Urinary bladder (tissue), 4 donors: Measurements from ENCODE around the gene NUDT5. TPM values are rescaled to one million over a fixed set of nuclear protein-coding genes. Genes with fewer than 3 reads are reported as not detected.

Experiments used
- DNase-seq: peaks from one replicate; pipeline ENCODE4 v3.0.0-alpha.2; 2015; ENCODE audit errors: extremely low spot score
- H3K27ac ChIP-seq: one replicate; pipeline ENCODE4 v1.5.1; 2013; ENCODE audit warnings: low read depth, mild to moderate bottlenecking, moderate library complexity
- H3K36me3 ChIP-seq: one replicate; pipeline ENCODE4 v1.6.1; 2013; ENCODE audit warnings: mild to moderate bottlenecking, moderate library complexity; ENCODE audit not compliant: insufficient read depth
- H3K4me1 ChIP-seq: one replicate; pipeline ENCODE4 v1.6.1; 2013; ENCODE audit warnings: mild to moderate bottlenecking, moderate library complexity; ENCODE audit not compliant: insufficient read depth
- H3K4me3 ChIP-seq: one replicate; pipeline ENCODE4 v1.5.1; 2013; ENCODE audit warnings: low read depth, low read length
- WGBS: extraction: QIAGEN DNeasy Blood & Tissue Kit; methylation state at CpG from one replicate; pipeline ENCODE4 v1.1.7; 2013; 5-methylcytosine and 5-hydroxymethylcytosine counted together
- polyA plus RNA-seq: library from polyadenylated mRNA; stranded (reverse); fragments of 200-250 nt; gene quantifications from one replicate; pipeline ENCODE4 v1.2.3, GENCODE V29; 2013
- total RNA-seq: library from RNA; depleted of rRNA; stranded (reverse); fragments of >200 nt; gene quantifications from one replicate; pipeline ENCODE4 v1.2.3, GENCODE V29; 2014
- donor health status: healthy with polysubstance abuse.
- donor health status: healthy.

Gene NUDT5
- total and polyA plus RNA-seq, 2 donors = 25.0 to 37.4 TPM

DNA sequence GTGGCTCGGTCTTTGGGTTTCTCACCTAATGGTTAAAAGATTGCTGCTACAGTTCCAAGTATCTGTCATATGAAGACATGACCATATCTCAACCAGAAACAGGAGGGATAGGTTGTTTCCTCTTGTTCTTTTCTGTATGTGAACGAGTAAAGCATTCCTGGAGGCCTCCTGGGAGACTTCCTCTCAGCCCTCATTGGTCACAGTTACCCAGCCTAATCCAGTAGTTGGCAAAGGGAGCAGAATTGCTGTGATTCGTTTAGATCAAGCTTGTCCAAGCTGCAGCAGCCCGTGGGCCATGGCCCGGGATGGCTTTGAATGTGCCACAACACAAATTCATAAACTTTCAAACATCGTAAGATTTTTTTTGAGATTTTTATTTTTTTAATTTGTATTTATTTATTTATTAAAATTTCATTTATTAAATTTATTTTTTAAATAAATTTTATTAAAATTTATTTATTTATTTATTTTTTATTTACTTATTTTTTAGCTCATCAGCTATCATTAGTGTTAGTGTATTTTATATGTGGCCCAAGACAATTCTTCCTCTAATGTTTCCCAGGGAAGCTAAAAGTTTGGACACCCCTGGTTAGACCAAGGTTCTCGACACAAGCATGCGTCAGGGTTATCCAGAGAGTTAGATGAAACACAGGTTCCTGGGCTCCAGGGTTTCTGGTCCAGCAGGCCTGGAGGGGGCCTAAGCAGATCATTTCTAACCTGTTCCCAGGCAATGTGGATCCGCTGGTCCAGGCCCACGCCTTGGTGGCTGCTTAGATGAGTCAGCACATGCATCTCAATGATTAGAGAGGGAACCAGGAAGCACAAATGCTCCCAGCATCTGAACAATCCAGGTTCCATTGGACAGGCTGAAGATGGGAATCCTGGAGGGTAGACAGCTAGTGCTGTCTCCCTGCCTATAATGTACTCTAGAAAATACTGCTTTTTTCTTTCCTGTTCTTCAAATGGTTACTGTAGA lies 25.9 kb upstream of the NUDT5 start:
- WGBS = 85% methylated on average over 10 of the region's 10 CpGs
- DNase-seq = no peak
- H3K4me1 ChIP-seq = no peaks in the 10 kb centered on the region
- no peak overlapping the region for H3K4me3 ChIP-seq
- H3K36me3 ChIP-seq = peaks cover 4% of the 10 kb centered on the region
- no peak overlapping the region for H3K27ac ChIP-seq

DNA sequence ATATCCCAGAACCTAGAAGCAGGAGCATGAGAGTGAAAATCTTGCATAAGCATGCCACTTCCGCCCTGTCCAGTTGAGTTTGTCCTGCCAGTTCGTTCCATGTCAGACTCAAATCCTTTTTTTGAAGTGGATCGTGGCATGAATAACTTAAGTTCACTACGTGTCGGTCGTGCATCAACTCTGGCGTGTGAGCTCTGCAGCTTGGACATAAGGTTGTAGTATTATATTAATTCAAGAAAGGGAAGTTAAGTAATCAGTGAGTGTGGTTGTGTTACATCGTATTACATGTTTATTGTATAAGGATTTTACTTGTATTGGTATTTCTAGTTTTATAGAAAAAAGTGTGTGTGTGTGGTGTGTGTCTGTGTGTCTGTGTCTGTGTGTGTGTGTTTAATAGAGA lies 23.3 kb upstream of the NUDT5 start:
- H3K4me3 ChIP-seq = no peak overlapping the region
- H3K36me3 ChIP-seq = peaks cover 2% of the 10 kb centered on the region
- 84% methylated on average over 8 of the region's 8 CpGs for WGBS
- DNase-seq = no peak
- no peaks in the 10 kb centered on the region for H3K4me1 ChIP-seq
- H3K27ac ChIP-seq = no peak overlapping the region

DNA sequence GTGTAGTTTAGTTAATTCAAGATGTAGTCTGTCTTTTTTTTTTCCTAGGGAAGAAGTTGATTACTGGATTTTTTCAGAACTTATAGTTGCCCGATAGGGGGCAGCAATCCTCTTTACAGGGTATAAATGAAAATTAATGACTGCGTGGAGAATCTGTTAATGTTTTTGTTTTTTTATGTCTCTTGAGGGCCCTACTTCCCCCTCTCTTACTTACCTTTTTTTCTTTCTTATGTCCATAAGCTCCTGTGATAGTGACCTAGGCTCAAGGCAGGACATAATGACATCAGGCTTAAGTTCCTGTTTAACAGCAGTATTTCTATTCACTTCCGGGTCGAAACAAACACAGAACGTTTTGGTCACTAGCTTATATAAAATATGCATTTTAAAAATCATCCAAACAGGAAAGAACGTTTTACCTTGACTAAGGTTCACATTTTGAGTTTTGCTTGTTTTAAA lies 19.1 kb upstream of the NUDT5 start:
- H3K4me3 ChIP-seq = no peak overlapping the region
- WGBS = 44% methylated on average over 6 of the region's 6 CpGs
- no peaks in the 10 kb centered on the region for H3K4me1 ChIP-seq
- no peak overlapping the region for H3K27ac ChIP-seq
- no peaks in the 10 kb centered on the region for H3K36me3 ChIP-seq
- DNase-seq = no peak

DNA sequence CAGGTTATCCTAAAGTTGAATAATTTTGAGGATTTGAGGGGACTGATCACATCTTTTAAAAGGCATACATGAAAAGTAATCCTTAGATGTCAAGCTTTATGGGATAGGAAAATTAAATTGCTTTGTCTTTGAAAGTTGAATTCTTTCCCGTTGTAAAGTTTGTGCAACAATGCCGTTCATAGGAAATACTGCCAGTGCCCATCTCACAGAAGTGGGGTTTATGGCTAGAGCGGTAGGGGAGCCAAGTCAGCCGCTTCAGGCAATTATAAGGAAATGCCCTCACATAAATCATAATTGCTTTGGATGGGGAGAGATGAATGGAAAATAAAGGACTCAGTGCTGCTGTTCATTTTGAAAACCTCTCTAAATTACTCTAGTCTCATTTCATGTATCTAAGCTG lies 18.4 kb upstream of the NUDT5 start:
- Histone ChIP-seq H3K36me3 (no peaks in the 10 kb centered on the region), H3K4me1 (no peaks in the 10 kb centered on the region), H3K4me3 (no peak overlapping the region), H3K27ac (no peak overlapping the region)
- WGBS = 61% methylated on average over 4 of the region's 4 CpGs
- DNase-seq = no peak

DNA sequence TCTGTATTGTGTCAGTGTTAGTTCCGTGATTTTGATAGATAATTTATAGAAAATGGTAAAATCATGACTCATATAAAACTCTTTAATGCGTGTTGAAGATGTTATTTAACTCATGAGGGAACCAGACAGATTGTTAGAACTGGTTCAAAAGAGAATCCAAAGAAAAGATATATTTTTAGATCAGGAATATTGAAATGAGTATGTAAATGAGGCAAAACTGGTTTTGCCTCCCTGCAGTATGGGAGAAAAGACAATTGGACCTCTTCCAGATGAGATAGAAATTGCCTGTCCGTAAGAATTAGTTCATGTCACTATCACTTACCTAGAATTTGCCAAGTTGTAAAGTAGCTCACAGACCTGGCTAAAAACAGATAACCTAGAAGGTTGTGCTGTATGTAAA lies 17.9 kb upstream of the NUDT5 start:
- no peak for DNase-seq
- Histone ChIP-seq H3K4me1 (no peaks in the 10 kb centered on the region), H3K36me3 (no peaks in the 10 kb centered on the region), H3K27ac (no peak overlapping the region), H3K4me3 (no peak overlapping the region)
- 52% methylated on average over 3 of the region's 3 CpGs for WGBS

DNA sequence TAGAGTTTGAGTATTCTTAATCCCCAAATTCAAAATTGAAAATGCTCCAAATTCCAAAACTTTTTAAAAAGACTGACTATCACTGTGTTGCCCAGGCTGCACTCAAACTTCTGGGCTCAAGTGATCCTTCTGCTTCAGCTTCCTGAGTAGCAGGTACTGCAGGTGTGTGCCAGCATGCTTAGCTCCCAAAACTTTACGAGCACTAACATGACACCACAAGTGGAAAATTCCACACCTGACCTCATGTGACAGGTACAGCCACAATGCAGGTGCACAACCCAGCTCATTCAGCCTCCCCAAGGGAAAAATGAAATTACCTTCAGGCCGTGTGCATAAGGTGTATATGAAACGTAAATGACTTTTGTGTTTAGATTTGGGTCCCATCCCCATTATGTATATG lies 16.8 kb upstream of the NUDT5 start:
- 95% methylated on average over 3 of the region's 3 CpGs for WGBS
- Histone ChIP-seq H3K36me3 (peaks cover 3% of the 10 kb centered on the region), H3K4me1 (no peaks in the 10 kb centered on the region), H3K4me3 (no peak overlapping the region), H3K27ac (no peak overlapping the region)
- DNase-seq = no peak

DNA sequence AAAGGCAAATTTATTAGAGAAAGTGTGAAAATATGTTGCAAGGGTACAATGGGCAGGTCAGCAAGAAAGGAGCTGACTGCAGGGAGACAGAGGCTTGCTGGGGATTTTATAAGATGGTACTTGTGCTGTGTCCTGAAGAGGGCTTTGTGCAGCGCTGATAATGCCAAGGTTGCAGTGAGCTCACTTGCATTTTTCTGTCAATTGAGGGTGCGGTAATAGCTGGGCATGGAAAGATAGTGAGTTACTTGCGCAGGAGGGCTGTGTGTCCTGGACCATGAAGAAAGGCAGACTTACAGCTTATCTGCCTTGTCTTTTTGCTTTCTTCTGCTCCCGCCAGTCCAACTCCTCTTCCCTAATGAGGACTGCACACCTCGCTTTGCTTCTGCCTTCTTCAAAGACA lies 12.8 kb upstream of the NUDT5 start:
- Histone ChIP-seq H3K4me1 (no peaks in the 10 kb centered on the region), H3K4me3 (no peak overlapping the region), H3K27ac (no peak overlapping the region), H3K36me3 (peaks cover 3% of the 10 kb centered on the region)
- no peak for DNase-seq
- 98% methylated on average over 5 of the region's 5 CpGs for WGBS

DNA sequence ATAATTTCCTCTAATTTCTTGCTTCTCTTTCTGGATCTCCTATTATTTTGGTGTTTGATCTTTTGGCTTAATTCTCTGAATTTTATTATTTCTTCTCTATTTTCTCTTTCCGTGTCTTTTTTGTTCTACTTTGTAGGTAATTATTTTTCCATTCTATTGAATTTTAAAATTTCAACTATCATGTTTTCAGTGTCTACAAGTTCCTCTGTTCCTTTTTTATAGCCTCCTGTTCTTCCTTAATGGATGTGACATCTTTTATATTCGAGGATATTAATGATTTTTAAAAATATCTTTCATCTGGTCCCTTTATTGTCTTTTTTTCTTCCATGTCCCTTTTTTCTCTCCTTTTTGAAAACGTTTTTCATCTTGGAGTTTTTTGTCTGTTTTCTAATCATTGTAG lies 11.4 kb upstream of the NUDT5 start:
- Histone ChIP-seq H3K4me1 (no peaks in the 10 kb centered on the region), H3K4me3 (no peak overlapping the region), H3K27ac (no peak overlapping the region), H3K36me3 (peaks cover 3% of the 10 kb centered on the region)
- 86% methylated on average over 3 of the region's 3 CpGs for WGBS
- no peak for DNase-seq

DNA sequence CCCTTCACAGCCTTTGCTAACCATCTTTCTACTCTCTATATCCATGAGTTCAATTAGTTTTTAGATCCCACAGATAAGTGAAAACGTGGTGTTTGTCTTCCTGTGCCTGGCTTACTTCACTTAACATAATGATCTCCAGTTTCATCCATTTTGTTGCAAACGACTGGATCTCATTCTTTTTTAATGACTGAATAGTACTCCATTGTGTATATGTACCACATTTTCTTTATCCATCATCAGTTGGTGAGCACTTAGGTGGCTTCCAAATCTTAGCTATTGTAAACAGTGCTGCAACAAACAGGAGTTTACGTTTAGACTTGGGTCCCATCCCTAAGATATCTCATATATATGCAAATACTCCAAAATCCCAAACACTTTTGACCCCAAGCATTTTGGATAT lies 9.4 kb upstream of the NUDT5 start:
- WGBS = 90% methylated on average over 3 of the region's 3 CpGs
- H3K4me3 ChIP-seq = no peak overlapping the region
- H3K36me3 ChIP-seq = peaks cover 3% of the 10 kb centered on the region

DNA sequence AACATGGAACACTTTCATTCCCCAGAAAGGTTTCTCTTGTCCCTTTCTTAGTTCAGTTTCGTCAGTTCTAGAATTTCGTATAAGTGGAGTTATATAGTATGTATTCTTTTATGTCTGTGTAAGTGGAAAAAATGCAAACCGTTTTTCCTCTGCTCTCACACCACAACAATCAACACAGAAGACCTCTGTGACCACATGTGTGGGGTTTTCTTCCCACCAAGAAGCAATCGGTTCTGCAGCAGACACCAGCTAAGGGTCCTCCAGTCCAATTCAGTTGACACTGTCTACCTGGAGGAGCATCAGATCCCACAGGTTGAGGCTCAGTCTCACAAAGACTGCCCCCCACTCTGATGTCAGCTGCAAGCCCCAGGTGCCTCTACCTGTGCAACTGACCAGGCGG lies 6.5 kb upstream of the NUDT5 start:
- Histone ChIP-seq H3K4me1 (no peaks in the 10 kb centered on the region), H3K27ac (no peak overlapping the region), H3K36me3 (no peaks in the 10 kb centered on the region), H3K4me3 (no peak overlapping the region)
- WGBS = 90% methylated on average over 5 of the region's 5 CpGs
- DNase-seq = no peak

More for the DNA sequence above, 9.4 kb upstream of the NUDT5 start:
- DNase-seq = no peak
- no peaks in the 10 kb centered on the region for H3K4me1 ChIP-seq
- no peak overlapping the region for H3K27ac ChIP-seq

DNA sequence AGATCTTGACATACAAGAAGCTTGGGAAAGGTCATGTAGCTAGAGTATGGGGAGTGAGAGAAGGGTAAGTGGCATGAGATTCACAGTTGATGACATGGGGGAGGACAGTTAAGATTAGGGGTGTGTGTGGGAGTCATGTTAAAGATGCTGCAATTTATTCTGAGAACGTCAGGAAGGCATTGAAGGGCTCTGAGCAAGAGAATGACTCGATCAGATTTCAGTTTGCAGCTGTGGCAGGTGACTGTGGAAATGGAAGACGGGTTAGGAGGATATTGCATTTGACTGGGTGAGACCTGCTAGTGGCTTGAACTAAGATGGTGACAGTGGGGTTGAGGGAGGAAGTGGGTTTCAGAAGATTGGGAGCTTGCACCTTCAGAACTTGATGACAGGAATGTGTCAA lies 5.9 kb upstream of the NUDT5 start:
- no peak overlapping the region for H3K4me3 ChIP-seq
- 85% methylated on average over 3 of the region's 3 CpGs for WGBS

DNA sequence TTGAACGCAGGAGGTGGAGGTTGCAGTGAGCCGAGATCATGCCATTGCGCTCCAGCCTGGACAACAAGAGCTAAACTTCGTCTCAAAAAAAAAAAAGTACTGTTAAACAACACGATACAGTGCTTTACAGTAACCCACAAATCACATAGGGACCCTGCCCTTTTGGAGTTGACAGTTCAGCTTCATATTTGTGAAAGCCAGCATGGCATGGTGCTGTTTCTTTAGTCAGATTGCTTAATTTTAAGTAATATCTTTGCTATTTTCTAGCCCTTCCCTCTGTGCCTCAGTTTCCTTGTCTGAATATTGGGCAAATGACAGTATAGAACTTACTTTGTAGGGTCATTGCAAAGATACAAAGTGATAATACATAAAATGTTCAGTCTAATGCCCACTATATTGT lies 5.2 kb upstream of the NUDT5 start:
- WGBS = 94% methylated on average over 5 of the region's 5 CpGs
- Histone ChIP-seq H3K4me3 (no peak overlapping the region), H3K27ac (no peak overlapping the region), H3K4me1 (no peaks in the 10 kb centered on the region), H3K36me3 (no peaks in the 10 kb centered on the region)
- DNase-seq = no peak

More for the DNA sequence above, 5.9 kb upstream of the NUDT5 start:
- H3K4me1 ChIP-seq = no peaks in the 10 kb centered on the region
- no peak overlapping the region for H3K27ac ChIP-seq
- no peaks in the 10 kb centered on the region for H3K36me3 ChIP-seq
- no peak for DNase-seq

DNA sequence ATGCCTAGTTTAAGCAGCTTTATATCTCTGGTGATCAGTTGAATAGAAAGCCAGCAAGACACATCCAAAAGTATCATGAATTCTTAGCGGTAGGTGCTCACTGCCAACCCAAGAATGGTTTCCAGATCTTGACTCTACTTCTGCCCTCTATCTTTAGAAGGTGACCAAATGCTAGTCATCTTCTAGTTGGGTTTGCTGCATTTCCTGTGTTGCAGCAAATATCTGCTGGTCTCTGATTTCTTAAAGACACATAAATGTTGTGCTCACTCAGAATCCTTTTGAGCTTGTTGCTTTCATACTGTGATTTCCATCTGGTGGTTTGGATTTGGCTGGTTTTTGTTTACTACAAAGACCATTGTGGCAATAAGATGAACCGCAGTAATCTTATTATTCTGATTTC lies 2.5 kb upstream of the NUDT5 start:
- no peak overlapping the region for H3K4me3 ChIP-seq
- H3K4me1 ChIP-seq = no peaks in the 10 kb centered on the region
- H3K27ac ChIP-seq = no peak overlapping the region
- 92% methylated on average over 2 of the region's 2 CpGs for WGBS
- DNase-seq = no peak
- no peaks in the 10 kb centered on the region for H3K36me3 ChIP-seq

DNA sequence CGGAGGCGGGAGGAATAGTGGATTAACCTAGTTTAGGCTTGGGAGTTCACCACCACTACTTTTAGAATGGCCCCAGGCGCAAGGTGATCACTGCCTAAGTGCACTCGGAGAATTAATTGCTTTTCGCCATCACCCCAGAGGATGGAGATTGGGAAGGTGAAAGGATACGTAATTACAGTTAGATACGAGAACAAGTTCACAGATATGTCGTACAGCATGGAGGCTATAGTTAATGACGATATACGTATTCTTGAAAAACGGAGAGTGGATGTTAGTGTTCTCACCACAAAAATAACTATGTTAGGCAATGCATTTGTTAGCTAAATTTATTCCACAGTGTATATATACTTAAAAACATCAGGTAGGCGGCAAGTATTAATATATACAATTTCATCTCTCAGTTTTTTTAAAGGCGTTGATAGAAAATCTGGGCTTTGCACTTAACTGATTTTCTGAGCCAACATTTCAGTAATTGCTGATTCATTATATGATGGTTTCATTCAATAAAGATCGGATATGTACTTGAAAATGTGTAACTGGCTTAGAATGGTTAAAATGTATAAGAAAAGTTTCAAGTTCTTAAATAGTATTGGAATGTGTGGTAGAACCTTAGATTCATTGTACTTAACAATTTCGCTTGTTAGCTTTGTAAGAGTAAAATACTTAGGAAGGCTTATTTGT lies 980 bp upstream of the NUDT5 start:
- Histone ChIP-seq H3K27ac (peak overlapping the region; percentile 11), H3K36me3 (no peaks in the 10 kb centered on the region), H3K4me1 (no peaks in the 10 kb centered on the region), H3K4me3 (peak overlapping the region; percentile 86)
- 9% methylated on average over 15 of the region's 15 CpGs for WGBS
- DNase-seq = no peak
